ENCODE data around the gene HLA-DQA1. TPM values are rescaled to one million over a fixed set of nuclear protein-coding genes. Genes with fewer than 3 reads are reported as not detected.
A peak's percentile ranks its signal among the peaks of the same experiment; 100 is the strongest.

HLA-DQA1 gene
- total RNA-seq, 4 donors from 2014 or later = 0.67 to 36.3 (median 1.5) TPM; not detected in 1

DNA sequence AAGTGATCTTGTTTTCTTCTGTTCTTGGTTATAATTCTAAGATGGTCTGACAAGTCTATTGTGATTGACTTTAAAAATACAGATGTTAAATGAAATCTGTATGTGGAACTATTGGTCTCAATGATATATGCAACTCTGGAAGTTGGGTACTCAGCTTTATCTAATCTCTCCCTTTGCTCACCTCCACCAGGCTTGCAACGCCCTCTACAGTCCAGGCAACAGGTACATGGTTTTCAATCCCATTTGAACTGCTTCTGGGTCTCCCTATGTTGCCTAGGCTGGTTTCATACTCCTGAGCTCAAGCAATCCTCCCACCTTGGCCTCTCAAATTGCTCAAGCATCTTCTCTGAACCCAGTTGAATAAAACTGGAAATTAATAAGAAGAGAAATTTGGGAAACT is 54.8 kb downstream of the HLA-DQA1 start:
- Histone ChIP-seq H3K27ac (no peak overlapping the region), H3K4me1 (no peaks in the 10 kb centered on the region), H3K4me3 (no peak overlapping the region), H3K27me3 (no peaks in the 10 kb centered on the region), H3K9me3 (no peaks in the 10 kb centered on the region), H3K36me3 (no peaks in the 10 kb centered on the region)
- peak; percentile 54 to 82 (median 54) for DNase-seq
- no peak for TF ChIP-seq POLR2A (IDR thresholded peaks at IDR 0.05)
- TF ChIP-seq, protein P1, sequence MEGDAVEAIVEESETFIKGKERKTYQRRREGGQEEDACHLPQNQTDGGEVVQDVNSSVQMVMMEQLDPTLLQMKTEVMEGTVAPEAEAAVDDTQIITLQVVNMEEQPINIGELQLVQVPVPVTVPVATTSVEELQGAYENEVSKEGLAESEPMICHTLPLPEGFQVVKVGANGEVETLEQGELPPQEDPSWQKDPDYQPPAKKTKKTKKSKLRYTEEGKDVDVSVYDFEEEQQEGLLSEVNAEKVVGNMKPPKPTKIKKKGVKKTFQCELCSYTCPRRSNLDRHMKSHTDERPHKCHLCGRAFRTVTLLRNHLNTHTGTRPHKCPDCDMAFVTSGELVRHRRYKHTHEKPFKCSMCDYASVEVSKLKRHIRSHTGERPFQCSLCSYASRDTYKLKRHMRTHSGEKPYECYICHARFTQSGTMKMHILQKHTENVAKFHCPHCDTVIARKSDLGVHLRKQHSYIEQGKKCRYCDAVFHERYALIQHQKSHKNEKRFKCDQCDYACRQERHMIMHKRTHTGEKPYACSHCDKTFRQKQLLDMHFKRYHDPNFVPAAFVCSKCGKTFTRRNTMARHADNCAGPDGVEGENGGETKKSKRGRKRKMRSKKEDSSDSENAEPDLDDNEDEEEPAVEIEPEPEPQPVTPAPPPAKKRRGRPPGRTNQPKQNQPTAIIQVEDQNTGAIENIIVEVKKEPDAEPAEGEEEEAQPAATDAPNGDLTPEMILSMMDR (IDR thresholded peaks at IDR 0.05) = peak in 4 of 6 experiments; percentile 65 to 79 (median 68)

Other genes starting within 250 kb of the HLA-DQA1 start
- gene BTNL2, start 230.2 kb upstream of the HLA-DQA1 start, total RNA-seq = 1 to 10 TPM in 2 of 4 donors, not detected in 2; 3.6 to 3.8 TPM
- 100 to 1,000 TPM; 354 to 966 (median 405) TPM for gene HLA-DRA, start 197.5 kb upstream of the HLA-DQA1 start, total RNA-seq
- 10 to 100 TPM in 2 of 4 donors, not detected in 2; 14.7 to 36.3 TPM for gene HLA-DRB5, start 107.1 kb upstream of the HLA-DQA1 start, total RNA-seq
- 100 to 1,000 TPM in 2 of 4 donors, 10 to 100 TPM in 2; 49.8 to 260 (median 102) TPM for gene HLA-DRB1, start 47.6 kb upstream of the HLA-DQA1 start, total RNA-seq
- gene HLA-DQB1, start 29.3 kb downstream of the HLA-DQA1 start, total RNA-seq = 10 to 100 TPM in 1 of 4 donors, 1 to 10 TPM in 1, not detected in 2; 7.6 to 18.2 TPM
- 1 to 10 TPM in 1 of 4 donors, not detected in 3; 2.5 TPM for gene HLA-DQA2, start 104.0 kb downstream of the HLA-DQA1 start, total RNA-seq
- not detected for gene HLA-DQB2, start 126.1 kb downstream of the HLA-DQA1 start, total RNA-seq
- gene HLA-DOB, start 179.6 kb downstream of the HLA-DQA1 start, total RNA-seq = 10 to 100 TPM in 1 of 4 donors, 1 to 10 TPM in 2, under 1 TPM in 1; 0.88 to 13.2 (median 4.2) TPM
- 10 to 100 TPM; 16.5 to 53.2 (median 39.4) TPM for gene TAP2, start 201.3 kb downstream of the HLA-DQA1 start, total RNA-seq
- gene PSMB8, start 206.6 kb downstream of the HLA-DQA1 start, total RNA-seq = 100 to 1,000 TPM in 2 of 4 donors, 10 to 100 TPM in 2; 48.1 to 104 (median 96.0) TPM
- 100 to 1,000 TPM in 3 of 4 donors, 10 to 100 TPM in 1; 25.6 to 136 (median 107) TPM for gene TAP1, start 216.3 kb downstream of the HLA-DQA1 start, total RNA-seq
- 100 to 1,000 TPM in 1 of 4 donors, 10 to 100 TPM in 3; 53.5 to 124 (median 80.9) TPM for gene PSMB9, start 216.8 kb downstream of the HLA-DQA1 start, total RNA-seq